GM21381 (cell line): Measurements from ENCODE around the gene EIF5A.
A peak's percentile ranks its signal among the peaks of the same experiment; 100 is the strongest.

ENCODE experiments used
- ATAC-seq: cut with Tn5 transposase; IDR thresholded peaks from one replicate; pipeline ENCODE4 v1.9.1; 2021; ENCODE audit warnings: mild to moderate bottlenecking, moderate library complexity; ENCODE audit not compliant: unreplicated experiment

EIF5A gene

DNA sequence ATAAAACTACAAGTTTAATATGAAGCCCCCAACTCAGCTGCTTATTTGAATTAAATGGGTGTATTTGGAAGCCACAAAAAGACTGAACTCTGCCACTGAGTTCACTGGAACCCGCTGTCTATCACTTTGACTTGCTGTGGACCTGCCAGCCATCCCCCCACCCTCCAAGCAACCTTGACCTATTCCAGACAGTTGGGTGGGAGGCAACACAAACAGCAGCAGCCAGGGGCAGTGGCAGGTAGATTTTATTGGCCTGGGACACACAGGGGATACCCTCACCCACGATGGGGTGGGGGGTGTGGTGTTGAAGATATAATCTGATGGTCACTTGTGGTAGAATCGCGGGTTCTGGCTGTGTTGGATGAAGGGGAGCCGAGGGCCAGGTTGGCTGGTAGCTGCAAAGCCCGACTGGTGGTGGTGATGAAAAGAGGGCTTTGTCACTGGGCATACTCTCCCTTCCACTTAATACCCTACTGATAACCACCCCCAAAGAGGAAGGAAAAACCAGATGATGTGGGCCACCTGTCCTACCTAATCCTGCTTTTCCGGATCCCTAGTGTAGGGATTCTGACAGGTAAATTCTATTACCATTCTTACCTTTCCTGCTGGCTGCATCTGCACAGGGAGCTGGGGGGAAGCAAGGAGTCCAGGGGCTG lies 5.1 kb downstream of the EIF5A start:
- ATAC-seq = no peak

- ATAC-seq = no peak
Observed at GRCh38 chr17:7313088-7313889, 5.9 kb downstream of the EIF5A start.

- no peak for ATAC-seq
Observed at GRCh38 chr17:7313890-7314718, 6.7 kb downstream of the EIF5A start.

GRCh38 chr17:7314719-7315569 lies 7.5 kb downstream of the EIF5A start, which contains the start of gene GPS2:
Gene GPS2, minus strand, starts transcription at chr17:7315360. Its CDS starts 308 bp downstream, at chr17:7315052.
- ATAC-seq = peak; percentile 72

GRCh38 chr17:7315570-7316235 lies 8.3 kb downstream of the EIF5A start:
- ATAC-seq = no peak

GRCh38 chr17:7317161-7317803 lies 9.9 kb downstream of the EIF5A start:
- ATAC-seq = no peak

DNA sequence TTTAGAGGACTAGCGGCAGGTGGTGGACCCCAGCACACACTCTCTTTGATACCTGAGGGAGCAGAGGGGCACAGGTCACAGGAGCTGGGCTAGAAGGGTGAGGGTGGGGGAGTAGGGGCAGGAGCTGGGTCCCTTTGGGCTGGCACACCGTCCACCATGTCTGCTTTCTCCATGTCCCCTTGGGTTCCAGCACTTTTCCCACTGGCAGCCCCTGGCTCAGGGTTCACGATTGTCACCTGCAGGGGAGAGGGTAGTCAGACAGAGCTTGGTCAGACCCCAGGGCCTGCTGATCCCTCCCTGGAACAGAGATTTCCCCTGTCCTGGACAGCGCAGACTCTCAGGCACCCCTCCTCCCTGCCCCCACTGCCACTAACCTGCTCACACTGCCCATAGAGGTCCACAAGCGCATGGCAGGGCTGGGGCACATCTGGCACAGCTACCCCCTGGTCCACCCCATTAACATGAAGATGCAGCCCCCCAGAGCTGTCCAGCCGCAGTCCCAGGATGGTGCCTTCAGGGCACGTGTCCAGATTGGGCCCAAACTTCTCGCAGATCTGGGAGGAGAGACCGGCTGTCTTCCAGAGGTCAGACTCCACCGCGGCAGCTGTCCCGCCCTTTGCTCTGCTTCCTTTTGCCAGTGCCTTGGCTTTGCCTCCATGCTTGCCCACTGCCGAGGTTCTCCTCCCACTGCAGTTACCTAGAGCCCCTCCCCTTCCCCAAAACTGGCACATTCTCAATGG lies 10.9 kb downstream of the EIF5A start:
- no peak for ATAC-seq

DNA sequence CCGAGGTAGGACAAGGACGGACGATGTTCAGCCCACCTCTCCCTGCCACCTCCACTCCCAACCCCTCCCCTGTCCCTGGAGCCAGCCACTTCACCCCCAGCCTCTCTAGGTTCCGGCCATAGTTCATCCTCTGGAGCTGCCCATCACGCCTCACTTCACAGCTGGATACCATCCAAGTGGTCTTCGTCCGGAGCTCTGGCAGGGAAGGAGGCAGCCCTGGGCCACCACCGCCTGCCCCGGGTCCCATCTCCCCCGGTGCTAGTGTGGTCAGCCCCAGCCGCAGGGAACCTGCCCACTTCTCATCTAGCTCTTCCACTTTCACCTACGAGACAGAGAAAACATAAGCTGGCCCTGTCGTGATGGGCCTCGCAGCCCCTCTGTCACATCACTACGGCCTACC lies 14.0 kb downstream of the EIF5A start:
- ATAC-seq = no peak

DNA sequence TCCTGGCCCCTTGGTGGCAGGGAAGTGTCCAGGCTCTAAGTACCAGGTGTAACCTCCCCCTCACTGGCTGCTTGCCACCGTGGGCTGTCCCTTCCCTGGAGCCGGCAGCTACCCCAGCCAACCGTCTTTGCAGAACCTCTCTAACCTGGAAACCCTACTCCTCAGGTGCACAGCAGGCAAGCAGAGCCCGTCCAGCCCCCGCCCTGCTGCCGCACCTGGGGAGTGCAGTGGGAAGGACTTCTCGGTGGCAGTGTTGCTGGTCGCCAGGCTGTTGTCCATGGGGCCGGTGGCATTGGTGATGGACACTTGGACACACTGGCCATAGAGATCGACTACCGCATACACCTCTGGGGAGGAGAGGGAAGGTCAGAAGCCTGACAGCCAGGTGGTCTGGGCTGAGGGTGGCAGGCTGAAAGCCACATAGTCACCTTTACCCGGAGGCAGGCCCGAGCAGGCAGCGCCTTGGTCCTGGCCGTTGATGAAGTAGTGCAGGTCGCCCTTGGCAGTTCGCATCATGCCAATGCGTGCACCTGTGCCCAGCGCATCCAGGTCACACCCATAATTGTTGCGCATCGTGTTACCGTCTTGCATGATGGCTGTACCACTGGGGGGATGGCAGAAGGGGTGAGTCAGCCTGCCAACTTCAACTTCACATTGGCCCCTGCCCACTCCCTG lies 15.2 kb downstream of the EIF5A start:
- no peak for ATAC-seq

- no peak for ATAC-seq
Observed at GRCh38 chr17:7323731-7324437, 16.5 kb downstream of the EIF5A start.

- no peak for ATAC-seq
Observed at GRCh38 chr17:7324438-7324779, 17.0 kb downstream of the EIF5A start.

DNA sequence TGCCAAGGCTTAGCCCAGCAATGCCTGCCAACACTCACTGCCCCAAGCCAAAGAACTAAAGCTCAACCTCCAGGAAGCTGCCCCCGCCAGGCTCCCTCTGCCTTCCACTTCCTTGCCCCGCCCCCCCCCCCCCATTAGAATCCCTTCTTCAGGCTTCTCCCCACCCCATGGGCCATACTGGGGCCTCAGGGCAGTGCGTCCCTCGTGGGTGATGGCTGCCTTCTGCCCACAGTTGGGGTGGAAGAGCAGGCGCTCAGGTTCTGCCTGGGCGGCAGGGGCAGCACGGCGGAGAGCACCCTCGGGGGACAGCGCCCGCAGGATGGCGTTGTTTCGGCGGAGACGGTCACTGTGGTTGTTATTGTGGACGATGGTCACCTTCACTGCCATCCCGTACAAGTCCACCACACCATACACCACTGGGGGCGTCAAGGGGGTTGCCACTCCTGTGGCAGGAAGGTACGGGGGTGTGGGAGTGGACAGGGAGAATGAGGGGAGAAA lies 17.7 kb downstream of the EIF5A start:
- no peak for ATAC-seq

GRCh38 chr17:7326186-7326585 lies 18.8 kb downstream of the EIF5A start:
- ATAC-seq = no peak

DNA sequence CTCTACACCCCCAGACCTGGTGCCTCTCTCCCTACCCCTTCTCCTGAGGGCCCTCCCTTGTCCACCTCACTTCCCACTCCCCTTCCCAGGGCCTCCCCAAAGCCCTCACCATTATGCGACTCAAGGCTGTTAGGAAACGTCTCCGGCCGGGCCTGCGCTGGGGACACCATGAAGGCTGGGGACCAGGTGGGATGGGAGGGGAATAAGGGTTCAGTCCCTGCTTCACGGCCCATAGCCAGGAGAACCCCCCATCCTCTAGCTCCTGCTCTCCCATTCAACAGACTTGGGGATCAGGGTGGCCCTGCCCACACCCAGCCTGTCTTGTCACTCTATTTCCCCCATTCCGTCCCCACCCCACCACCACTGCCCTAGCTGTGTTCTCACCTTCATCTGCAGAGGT lies 19.6 kb downstream of the EIF5A start:
- no peak for ATAC-seq

DNA sequence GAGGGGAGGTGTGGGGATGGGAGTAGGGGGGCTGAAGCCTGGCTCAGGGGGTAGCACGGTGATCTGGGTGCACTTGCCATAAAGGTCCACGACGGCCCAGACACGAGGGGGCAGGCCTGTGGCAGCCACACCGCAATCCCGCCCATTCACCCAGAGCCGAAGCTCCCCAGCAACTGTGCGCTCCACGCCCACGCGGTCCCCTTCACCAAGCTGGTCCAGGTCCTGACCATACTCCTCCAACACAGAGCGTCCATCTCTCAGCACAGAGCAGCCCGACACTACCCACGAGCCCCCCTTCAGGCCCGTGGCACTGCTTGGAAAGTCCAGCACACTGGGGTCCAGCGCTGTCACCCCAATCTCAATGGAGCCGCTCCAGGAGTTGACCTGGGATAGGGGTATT lies 20.1 kb downstream of the EIF5A start:
- ATAC-seq = no peak

- ATAC-seq = no peak
Observed at GRCh38 chr17:7328009-7328408, 20.6 kb downstream of the EIF5A start.

DNA sequence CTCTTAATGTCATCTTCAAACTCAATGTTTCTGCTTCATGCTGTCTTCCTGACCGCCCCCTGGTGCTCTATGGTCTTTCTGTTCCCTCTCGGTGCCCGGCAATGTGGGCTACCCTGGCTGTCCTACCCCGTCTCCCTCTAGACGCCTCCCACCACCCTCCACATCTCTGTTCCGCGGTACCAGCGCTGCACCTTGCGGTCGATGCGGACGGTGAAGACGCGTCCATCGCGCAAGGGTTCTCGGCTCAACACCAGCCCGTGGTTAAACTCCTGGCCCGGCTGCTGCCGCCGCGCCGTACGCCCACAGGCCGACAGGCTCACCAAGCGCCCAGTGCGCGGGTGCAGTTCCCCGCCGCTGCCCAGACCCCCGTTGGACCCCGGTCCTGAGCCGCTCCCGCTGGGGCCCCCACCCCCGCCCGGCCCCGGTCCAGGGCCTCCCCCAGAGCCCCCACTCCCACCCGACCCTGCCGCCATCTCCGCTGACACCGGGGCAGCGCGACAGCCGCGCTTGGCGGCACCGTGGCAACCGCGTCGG lies 21.5 kb downstream of the EIF5A start, which contains the start of gene NEURL4:
NEURL4 (minus strand) TSS at position 496 of the 534 bp plus-strand sequence; CDS start at position 473, 23 bp downstream.
- peak; percentile 3 for ATAC-seq
